GM12865 (cell line): ENCODE measurements around the gene NDUFB4.

Experiments used
- DNase-seq: peaks from one replicate; pipeline ENCODE4 v3.0.0; 2010; ENCODE audit warnings: low read depth
- H3K4me3 ChIP-seq: 2 replicates; pipeline ENCODE4 v1.5.1; 2011; ENCODE audit warnings: mild to moderate bottlenecking, low read depth, low read length, control low read depth
- TF ChIP-seq, protein P1 (sequence below): IDR thresholded peaks from 2 replicates; pipeline ENCODE4 v1.5.1; 2011; ENCODE audit warnings: low read length, control low read depth, low read depth, inconsistent platforms; ENCODE audit not compliant: insufficient read depth; ENCODE audit errors: missing control alignments

Gene NDUFB4

DNA sequence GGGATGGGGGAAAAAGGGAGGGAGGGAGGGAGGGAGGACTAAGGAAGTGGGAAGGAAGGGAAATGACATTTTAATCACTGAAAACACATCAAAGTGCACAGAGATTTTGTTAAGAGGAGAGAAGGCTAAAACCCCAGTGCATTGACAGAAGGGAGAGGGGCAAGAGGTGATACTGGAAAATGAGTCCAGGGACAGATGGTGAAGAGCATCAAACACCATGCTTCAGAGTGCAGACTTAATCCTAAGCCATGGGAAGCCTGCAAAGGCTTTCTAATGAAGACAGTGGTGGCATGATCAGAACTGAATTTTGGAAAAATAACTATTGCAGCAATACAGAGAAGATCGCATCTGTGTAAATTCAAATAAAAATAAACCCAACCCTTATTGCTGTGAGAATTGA is 44.1 kb downstream of the NDUFB4 start:
- DNase-seq: no peak
- TF ChIP-seq, protein P1, sequence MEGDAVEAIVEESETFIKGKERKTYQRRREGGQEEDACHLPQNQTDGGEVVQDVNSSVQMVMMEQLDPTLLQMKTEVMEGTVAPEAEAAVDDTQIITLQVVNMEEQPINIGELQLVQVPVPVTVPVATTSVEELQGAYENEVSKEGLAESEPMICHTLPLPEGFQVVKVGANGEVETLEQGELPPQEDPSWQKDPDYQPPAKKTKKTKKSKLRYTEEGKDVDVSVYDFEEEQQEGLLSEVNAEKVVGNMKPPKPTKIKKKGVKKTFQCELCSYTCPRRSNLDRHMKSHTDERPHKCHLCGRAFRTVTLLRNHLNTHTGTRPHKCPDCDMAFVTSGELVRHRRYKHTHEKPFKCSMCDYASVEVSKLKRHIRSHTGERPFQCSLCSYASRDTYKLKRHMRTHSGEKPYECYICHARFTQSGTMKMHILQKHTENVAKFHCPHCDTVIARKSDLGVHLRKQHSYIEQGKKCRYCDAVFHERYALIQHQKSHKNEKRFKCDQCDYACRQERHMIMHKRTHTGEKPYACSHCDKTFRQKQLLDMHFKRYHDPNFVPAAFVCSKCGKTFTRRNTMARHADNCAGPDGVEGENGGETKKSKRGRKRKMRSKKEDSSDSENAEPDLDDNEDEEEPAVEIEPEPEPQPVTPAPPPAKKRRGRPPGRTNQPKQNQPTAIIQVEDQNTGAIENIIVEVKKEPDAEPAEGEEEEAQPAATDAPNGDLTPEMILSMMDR: no peak

DNA sequence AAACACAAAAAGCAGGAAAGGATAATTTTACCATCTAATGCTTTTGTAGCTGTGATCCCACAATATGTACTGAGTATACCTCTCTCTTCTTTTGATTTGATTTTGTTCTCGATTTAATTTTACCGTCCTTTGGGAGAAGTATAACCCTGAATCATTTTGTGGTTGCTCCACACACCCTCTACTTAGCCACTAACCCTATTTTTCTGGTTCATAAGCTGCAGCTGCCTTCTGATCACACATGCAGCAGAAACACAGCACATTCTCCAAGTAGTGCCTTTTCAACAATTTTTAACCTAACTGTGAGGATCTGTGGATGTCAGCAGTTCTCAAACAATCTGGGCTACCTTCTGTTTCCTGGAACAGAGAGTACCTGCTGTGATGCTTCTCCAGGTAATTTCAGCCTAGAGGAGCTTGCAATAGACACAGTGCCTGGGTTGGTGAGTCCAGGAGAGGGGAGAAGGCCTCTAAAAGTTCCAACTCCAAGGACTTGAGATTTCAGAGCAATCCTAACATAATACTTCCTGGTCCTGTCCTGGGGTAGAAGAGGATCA is 45.6 kb downstream of the NDUFB4 start:
- H3K4me3 ChIP-seq: no peak overlapping the region
- TF ChIP-seq, protein P1: no peak
- no peak for DNase-seq

More for the DNA sequence above, 44.1 kb downstream of the NDUFB4 start:
- no peak overlapping the region for H3K4me3 ChIP-seq

DNA sequence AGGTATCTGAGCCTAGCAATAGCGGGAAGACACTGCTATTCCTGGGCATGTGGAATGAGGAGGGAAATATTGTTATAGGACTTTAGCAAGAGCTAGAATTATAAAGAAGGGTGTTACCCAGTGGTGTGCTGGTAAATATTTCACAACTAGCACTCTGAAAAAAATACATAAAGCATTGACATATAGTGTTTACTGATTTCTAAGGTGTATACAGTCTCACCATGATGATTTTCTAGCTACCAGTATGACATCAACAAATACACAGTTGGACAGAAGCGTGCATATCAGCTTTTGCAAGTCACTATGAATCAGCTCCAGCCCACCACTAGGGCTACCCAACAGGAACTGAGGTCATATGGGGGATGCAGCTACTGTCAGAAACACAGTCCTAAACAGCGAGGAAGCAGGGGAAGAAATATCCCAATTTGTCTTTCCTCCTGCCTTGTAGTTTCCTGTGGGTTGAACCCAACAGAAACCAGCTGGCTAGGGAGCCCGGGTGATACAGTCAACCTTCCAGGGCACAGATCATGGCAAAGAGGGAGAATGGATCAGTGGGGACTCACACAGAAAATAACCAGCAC is 46.3 kb downstream of the NDUFB4 start:
- TF ChIP-seq, protein P1: no peak
- no peak for DNase-seq
- no peak overlapping the region for H3K4me3 ChIP-seq

DNA sequence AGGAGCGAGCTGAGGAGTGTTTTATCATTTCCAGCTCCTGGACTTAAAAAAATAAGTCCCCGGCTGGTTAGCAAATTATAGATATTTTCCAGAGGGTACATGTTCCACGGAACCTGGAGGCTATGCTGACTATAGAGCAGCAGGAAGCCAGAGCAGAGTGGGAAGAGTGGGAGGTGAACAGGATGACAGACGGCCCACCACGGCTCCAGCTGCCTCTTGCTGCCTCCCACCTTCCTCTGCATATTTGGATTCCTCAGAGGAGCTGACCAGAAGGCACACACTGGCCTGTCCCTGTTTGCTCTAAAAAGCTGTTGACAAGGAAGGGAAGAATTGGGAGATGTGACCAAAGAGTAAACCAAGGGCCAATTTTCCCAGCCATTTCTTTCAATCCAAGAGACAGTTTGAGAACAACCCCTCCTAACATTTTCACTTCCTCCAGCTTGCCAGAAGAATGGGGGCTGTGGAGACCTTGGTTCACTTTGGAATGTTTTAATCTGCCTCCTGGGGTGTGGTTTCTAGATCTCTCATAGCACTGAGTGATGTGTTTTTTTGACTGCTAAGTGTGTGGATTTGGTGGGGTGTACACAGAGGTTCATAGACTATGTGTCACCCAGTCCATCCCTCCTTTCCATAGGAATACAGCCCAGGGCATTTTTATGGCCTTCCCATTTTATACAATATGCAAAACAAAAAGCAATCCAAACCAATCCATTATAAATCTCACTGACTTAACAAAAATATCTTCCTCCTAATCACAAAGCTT is 49.1 kb downstream of the NDUFB4 start:
- no peak for DNase-seq
- TF ChIP-seq, protein P1: no peak
- H3K4me3 ChIP-seq: no peak overlapping the region

DNA sequence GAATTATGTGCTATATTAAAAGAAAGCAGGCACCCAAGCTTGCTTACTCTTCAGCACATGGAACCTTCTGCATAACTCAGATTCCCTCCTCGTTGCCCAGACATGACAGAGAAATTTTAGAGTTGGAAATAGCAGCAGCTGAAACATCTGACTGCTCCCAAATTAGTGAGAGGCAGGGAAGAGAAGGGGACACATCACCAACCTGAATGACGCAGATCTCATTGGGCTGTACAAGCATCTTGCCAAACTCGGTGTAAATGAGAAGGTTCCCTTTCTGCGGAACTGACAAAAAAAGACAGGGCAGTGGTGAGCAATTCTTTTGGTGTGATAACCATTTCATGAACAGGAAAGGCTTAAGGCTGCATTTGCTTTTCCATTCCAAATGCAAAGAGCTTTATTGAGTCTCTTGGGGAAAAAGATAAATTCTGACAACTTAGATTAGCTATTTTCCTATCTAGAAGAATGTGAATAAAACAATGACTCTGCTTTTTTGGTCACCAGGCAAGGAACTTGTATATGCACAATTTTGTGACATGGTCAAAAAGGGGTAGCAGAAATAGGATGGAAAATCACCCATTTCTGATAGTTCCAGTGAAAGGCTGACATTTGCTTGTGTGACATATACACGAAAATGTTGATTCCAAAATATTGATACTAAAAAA is 50.8 kb downstream of the NDUFB4 start:
- TF ChIP-seq, protein P1: no peak

DNA sequence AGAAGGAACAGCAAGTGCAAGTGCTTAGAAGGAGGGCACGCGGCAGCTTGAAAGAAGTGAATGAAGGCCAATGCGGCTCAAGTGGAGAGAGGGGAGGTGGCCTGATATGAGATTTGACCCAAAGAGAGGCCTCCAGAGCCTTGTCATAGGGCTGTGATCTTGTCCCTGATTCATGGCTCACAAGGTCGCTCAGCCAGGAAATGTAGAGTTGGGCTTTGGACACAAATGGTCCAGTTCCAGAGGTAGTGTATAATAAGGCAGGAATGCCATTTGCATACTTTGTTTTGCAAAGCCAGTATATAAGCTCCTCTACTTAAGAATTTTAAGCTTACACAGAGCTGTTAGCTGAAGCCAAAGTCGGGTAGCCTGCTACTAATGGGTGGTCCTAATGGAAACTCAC is 52.2 kb downstream of the NDUFB4 start:
- no peak for DNase-seq
- TF ChIP-seq, protein P1: no peak
- no peak overlapping the region for H3K4me3 ChIP-seq

More for the DNA sequence above, 50.8 kb downstream of the NDUFB4 start:
- no peak overlapping the region for H3K4me3 ChIP-seq
- no peak for DNase-seq
